Calu3 (cell line): ENCODE results near the gene FNDC3B. TPM values are rescaled to one million over a fixed set of nuclear protein-coding genes. Genes with fewer than 3 reads are reported as not detected.

Source experiments
- BruUV-seq: library from RNA; stranded (reverse); fragments of 400-500 nt; replicated peaks from 2 replicates; lab custom pipeline; 2021; lab: Mats Ljungman, UMichigan
- CTCF ChIA-PET: fragments of 300-600 bp; sonication (Branson Sonifier 250); formaldehyde crosslinking; loops from one replicate; lab custom pipeline; 2022; ENCODE audit warnings: antibody characterized with exemption; lab: Charles Lee
- DNase-seq: peaks from one replicate; pipeline ENCODE4 v3.0.0; 2022
- H3K27ac Mint-ChIP-seq: one replicate; pipeline ENCODE4 v1.8.0; 2022; ENCODE audit warnings: mixed read lengths; ENCODE audit not compliant: unreplicated experiment
- H3K27me3 Mint-ChIP-seq: one replicate; pipeline ENCODE4 v1.8.0; 2022; ENCODE audit warnings: mixed read lengths; ENCODE audit not compliant: unreplicated experiment
- H3K36me3 Mint-ChIP-seq: one replicate; pipeline ENCODE4 v1.8.0; 2022; ENCODE audit warnings: mild to moderate bottlenecking, moderate library complexity, mixed read lengths; ENCODE audit not compliant: insufficient read depth, unreplicated experiment
- H3K4me1 Mint-ChIP-seq: one replicate; pipeline ENCODE4 v1.8.0; 2022; ENCODE audit warnings: mild to moderate bottlenecking, low read depth, mixed read lengths; ENCODE audit not compliant: unreplicated experiment
- H3K4me3 Mint-ChIP-seq: one replicate; pipeline ENCODE4 v1.8.0; 2022; ENCODE audit warnings: mild to moderate bottlenecking, low read depth, moderate library complexity, mixed read lengths; ENCODE audit not compliant: unreplicated experiment
- H3K9me3 Mint-ChIP-seq: one replicate; pipeline ENCODE4 v1.8.0; 2022; ENCODE audit warnings: low read depth, mixed read lengths; ENCODE audit not compliant: unreplicated experiment
- intact Hi-C: fragments of 100-400 bp; cut with micrococcal nuclease; formaldehyde crosslinking; loops from one replicate; pipeline ENCODE4 v1.10.0; 2022; ENCODE audit not compliant: unreplicated experiment
- total RNA-seq: library from RNA; stranded (reverse); gene quantifications from 2 replicates; pipeline ENCODE4 v1.2.3, GENCODE V29; 2022
- TF ChIP-seq, protein P1 (sequence below): fragments of 200-600 bp; IDR thresholded peaks from one replicate; pipeline ENCODE4 v1.8.0; 2022; ENCODE audit warnings: antibody characterized with exemption; ENCODE audit not compliant: unreplicated experiment

The FNDC3B gene
- total RNA-seq, 1 experiment from 2014 or later: 453 TPM

DNA sequence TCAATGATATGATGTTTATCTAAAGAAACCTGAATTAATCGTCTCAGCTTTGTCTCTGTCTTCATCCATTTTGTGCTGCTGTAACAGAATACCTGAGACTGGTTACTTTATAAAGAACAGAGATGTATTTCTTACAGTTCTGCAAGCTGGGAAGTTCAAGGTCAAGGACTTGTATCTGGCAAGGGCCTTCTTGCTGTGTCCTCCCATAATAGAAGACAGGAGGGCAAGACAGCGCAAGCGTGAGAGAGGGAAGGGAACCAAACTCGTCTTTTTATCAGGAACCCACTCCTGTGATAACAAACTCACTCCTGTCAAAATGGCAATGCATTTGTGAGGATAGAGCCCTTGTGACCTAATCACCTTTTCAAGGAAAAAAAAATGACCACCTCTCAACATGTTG lies 277.4 kb downstream of the FNDC3B start:
- TF ChIP-seq, protein P1, sequence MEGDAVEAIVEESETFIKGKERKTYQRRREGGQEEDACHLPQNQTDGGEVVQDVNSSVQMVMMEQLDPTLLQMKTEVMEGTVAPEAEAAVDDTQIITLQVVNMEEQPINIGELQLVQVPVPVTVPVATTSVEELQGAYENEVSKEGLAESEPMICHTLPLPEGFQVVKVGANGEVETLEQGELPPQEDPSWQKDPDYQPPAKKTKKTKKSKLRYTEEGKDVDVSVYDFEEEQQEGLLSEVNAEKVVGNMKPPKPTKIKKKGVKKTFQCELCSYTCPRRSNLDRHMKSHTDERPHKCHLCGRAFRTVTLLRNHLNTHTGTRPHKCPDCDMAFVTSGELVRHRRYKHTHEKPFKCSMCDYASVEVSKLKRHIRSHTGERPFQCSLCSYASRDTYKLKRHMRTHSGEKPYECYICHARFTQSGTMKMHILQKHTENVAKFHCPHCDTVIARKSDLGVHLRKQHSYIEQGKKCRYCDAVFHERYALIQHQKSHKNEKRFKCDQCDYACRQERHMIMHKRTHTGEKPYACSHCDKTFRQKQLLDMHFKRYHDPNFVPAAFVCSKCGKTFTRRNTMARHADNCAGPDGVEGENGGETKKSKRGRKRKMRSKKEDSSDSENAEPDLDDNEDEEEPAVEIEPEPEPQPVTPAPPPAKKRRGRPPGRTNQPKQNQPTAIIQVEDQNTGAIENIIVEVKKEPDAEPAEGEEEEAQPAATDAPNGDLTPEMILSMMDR: no peak
- Mint-ChIP-seq H3K4me3 (no peak overlapping the region), H3K36me3 (peaks cover 96% of the 10 kb centered on the region), H3K4me1 (peaks cover 84% of the 10 kb centered on the region), H3K27me3 (no peaks in the 10 kb centered on the region), H3K9me3 (no peaks in the 10 kb centered on the region), H3K27ac (peak overlapping the region; percentile 99)
- BruUV-seq: no TSS peak
- intact Hi-C loops: no loop called here
- CTCF ChIA-PET: no interaction called here
- DNase-seq: no peak

DNA sequence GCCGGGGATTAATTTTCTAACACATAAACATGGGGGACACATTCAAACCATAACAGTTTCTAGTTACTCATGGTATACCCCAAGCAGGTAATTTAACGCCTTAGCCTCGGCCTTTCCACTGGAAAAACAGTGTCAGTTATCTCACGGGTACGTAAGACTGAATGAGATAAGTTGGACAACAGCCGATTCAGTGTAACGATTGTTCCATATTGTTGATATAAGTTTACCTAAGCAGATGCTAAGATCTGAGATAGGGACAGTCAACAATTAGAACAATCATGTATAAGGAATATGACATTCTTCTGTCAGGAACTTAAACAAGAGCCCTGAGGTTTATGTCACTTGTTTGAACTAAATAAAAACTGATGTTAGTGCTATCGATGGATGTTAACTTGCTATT lies 278.1 kb downstream of the FNDC3B start:
- CTCF ChIA-PET: interaction anchor here (0.7 to 1.7 kb wide), 2 partner anchors 15 to 24 kb away, joined by 3 to 7 read pairs; no protein-coding TSS in a partner anchor
- Mint-ChIP-seq H3K27ac (peak overlapping the region; percentile 99), H3K36me3 (peaks cover 96% of the 10 kb centered on the region), H3K4me1 (peaks cover 79% of the 10 kb centered on the region), H3K9me3 (no peaks in the 10 kb centered on the region), H3K27me3 (no peaks in the 10 kb centered on the region), H3K4me3 (peak overlapping the region; percentile 55)
- BruUV-seq: no TSS peak
- intact Hi-C loops: no loop called here
- TF ChIP-seq, protein P1: no peak
- DNase-seq: no peak

DNA sequence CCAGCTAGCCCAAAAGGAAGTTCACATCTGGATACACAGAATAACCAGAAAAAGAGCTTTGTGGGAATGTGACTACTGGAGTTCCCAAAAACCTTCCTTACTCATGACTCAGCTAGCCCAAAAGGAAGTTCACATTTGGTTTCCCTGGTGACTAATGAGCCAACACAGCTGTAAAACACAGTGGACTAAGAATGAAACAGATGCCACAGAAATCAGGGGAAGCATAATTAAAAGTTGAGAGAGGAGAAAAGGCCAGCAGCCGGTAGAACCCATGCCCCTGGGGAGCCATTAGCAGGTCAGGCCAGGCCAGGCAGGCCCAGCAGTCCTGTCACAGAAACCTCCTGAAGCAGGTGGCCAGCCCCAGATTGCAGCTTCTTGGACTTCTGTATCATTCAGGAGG lies 278.6 kb downstream of the FNDC3B start:
- H3K27ac Mint-ChIP-seq: peak overlapping the region; percentile 99
- no TSS peak for BruUV-seq
- H3K4me1 Mint-ChIP-seq: peaks cover 75% of the 10 kb centered on the region
- H3K27me3 Mint-ChIP-seq: no peaks in the 10 kb centered on the region
- H3K4me3 Mint-ChIP-seq: peak overlapping the region; percentile 55
- peaks cover 96% of the 10 kb centered on the region for H3K36me3 Mint-ChIP-seq
- CTCF ChIA-PET: interaction anchor here (0.7 to 1.7 kb wide), 2 partner anchors 14 to 24 kb away, joined by 3 to 7 read pairs; no protein-coding TSS in a partner anchor
- peak; percentile 61 for DNase-seq
- intact Hi-C loops: no loop called here
- TF ChIP-seq, protein P1: no peak
- H3K9me3 Mint-ChIP-seq: no peaks in the 10 kb centered on the region

DNA sequence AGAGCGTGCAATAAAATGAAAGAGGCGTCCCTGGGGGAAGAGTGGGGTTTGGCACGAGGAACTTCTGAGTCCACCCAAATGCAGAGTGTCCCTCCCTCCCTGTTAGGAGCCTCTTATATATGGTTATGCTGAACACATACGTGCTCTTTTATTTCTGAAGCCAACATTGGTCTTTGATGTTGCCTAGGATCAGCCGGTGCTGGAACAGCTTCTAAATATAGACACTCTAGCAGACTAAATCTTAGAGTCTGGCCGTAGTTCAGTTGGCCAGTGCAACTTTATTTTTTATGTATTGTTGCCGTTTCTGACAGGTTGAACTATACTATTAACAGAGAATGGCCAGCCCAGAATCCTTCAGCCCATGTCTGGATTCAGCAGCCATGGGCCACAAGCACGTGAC lies 280.2 kb downstream of the FNDC3B start:
- Mint-ChIP-seq H3K9me3 (no peaks in the 10 kb centered on the region), H3K27me3 (no peaks in the 10 kb centered on the region), H3K4me3 (no peak overlapping the region), H3K4me1 (peaks cover 74% of the 10 kb centered on the region), H3K27ac (peak overlapping the region; percentile 99), H3K36me3 (peaks cover 96% of the 10 kb centered on the region)
- TF ChIP-seq, protein P1: no peak
- BruUV-seq: no TSS peak
- intact Hi-C loops: no loop called here
- CTCF ChIA-PET: interaction anchor here (0.6 to 1.7 kb wide), 3 partner anchors 13 to 981 kb away, joined by 3 to 7 read pairs (median 3); no protein-coding TSS in a partner anchor
- no peak for DNase-seq
